CD4-positive, alpha-beta T cell treated with Interleukin-15 for 1 hour (primary cell): Measurements from ENCODE around the gene KLRF1.
"Not testable (repeated sequence)": the region's sequence is repeated elsewhere in the genome, so short reads cannot be mapped to it uniquely, and the experiment has no call there.

Experiments used
- DNase-seq: peaks from one replicate; pipeline ENCODE4 v3.0.0-alpha.2; 2020

KLRF1 gene

DNA sequence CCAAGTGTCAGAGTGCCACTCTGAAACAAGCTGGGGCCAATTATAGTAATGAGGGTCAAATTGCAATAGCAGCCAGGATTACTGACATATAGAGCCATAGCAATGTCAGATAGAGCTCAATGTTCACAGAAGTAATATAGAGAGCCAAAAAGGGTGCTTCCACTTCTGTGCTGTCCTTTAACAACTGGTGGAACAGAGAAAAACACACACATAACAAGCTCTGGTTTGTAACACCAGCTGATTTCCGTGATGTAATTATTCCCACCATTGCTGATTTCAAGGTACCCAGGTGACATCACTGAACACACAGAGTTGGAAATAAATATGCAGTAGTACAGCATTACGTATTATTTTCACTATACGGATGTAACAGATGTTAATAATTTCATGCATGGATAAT lies 44.9 kb downstream of the KLRF1 start:
- no peak for DNase-seq

GRCh38 chr12:9872742-9873141 lies 45.5 kb downstream of the KLRF1 start:
- DNase-seq = no peak

DNA sequence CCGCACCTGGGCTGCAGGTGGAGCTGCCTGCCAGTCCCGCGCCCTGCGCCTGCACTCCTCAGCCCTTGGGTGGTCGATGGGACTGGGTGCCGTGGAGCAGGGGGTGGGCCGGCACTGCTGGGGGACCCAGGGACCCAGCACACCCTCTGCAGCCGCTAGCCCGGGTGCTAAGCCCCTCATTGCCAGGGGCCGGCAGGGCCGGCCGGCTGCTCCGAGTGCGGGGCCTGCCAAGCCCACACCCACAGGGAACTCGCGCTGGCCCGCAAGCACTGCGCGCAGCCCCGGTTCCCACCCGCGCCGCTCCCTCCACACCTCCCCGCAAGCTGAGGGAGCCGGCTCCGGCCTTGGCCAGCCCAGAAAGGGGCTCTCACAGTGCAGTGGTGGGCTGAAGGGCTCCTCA lies 48.8 kb downstream of the KLRF1 start:
- DNase-seq = not testable (repeated sequence)

- DNase-seq = no peak
These were observed 53.3 kb downstream of the KLRF1 start for GRCh38 chr12:9880532-9881078.

DNA sequence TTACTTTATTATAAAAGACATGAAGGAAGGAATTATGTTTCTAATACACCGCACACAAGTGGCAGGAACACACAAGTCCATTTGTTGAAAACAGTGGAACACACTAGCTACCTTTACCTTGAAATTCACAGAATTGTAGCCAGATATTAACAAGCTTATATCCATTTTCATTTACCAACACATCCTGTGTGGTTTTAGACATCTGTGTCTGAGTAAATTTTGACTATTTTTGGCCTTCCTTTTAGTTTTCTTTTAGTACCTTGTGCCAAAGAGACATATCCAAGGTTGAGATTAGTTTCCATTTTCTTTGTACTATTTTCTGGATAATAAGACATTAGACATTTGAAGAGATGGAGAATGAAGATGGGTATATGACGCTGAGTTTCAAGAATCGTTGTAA lies 54.0 kb downstream of the KLRF1 start, which contains the start of gene KLRF2:
KLRF2 (plus strand) TSS at position 244 of the 400 bp plus-strand sequence; CDS start at position 351, 107 bp downstream.
- DNase-seq = no peak

DNA sequence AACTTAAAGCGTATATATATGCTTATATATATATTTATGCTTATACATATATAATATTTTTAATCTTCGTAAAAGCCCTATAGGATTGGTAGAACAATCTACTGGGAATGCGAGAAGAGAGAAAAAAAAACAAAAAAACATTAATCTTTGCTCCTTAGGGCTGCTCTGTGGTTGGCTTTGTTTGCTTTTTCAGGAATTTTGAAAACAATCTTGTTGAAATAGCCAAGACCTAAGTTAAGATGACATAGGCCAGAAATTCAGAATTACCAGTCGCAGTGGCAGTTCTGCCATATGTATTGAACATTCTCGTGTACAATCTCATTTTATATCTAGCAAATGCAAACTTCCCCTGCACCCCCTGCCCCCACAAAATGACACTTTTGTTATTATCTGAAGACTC lies 54.7 kb downstream of the KLRF1 start:
- no peak for DNase-seq

GRCh38 chr12:9883175-9883574 lies 55.9 kb downstream of the KLRF1 start:
- DNase-seq = no peak

- DNase-seq = no peak
These were observed 61.5 kb downstream of the KLRF1 start for GRCh38 chr12:9888665-9889273.
